Measurements from ENCODE around the gene MYO5B.

The MYO5B gene

DNA sequence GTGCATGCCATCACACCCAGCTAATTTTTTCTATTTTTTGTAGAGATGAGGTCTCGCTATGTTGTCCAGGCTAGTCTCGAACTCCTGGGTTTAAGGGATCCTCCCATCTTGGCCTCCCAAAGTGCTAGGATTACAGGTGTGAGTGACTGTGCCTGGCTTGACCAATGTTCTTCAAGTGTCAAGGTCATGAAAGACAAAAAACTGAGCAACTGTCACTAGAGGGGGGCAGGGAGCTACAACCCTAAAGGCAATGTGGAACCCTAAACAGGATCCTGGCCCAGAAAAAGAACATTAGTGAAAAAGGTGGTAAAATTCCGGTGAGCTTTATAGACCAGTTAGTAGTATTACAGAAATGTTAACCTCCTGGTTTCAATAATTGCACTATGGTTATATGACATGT, 7.3 kb downstream of the MYO5B start:
- DNase-seq, result no peak

DNA sequence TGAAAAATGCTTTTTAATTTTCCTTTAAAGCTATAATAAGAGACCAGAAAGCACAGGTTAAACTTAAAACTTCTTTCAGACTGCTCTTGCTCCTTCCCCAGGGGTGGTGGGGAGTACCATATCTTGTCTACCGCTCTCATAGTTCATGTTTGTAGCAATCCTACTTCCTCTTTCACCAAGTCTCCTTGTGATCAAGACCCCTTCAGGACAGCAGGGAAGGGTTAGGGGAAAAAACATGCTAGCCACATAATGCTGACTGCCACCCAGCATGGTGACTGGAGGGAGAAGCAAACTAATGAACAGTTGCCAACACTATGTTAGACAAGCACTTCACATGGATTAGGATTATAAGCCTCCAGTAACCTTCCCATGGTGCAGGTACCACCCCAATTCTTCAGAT, 8.6 kb downstream of the MYO5B start:
- no peak for DNase-seq

DNA sequence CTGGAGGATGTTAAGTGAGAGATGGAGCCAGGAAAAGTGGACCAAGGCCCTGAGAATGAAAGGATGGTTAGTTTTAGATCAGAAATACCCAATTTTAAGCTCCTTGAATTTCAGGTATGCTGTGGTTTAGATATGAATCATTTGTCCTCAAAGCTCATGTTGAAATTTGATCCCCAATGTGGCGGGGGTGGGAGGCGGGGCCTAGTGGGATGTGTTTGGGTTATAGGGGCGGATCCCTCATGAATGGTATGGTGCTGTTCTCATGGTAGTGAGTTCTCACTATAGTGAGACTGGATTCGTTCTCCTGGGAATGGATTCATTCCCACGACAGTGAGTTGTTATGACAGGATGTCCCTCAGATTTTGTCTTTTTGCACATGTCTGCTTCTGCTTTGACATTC, 11.4 kb downstream of the MYO5B start:
- no peak for DNase-seq

DNA sequence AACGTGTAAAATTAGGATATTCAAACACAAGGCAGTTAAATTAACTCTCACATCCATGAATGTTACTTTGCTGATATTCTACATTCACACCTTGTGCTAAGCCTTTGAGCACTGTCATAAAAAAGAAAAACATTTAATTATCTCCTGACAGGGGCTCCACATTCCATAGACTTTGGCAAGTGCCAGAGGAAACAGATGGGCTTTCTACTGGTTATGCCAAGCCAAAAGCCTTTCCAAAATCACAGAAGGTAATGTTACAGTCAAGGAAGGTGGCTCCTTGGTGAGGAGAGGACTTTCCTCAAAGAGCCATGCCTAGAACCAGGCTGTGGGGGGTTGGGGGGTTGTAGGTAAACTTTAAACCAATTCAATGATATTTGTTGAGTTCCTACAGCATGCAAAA, 12.4 kb downstream of the MYO5B start:
- DNase-seq, result no peak

DNA sequence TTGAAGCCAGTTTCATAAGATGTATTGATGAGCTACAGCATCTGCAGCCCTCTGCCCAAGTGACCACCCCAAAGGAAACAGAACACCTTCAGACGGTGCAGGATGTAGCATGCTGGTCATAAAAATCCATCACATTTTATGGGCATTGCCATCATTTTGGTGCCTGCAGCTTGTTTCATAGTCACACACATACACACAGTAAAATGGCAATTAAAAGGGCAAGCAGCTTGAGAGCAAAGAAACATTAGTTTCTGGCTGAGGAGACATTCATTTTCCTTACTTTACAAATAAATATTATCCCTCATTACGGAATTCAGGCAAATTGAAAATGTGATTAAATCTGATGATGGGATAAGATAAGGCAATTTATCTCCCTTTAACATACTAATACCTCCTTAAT, 13.4 kb downstream of the MYO5B start:
- DNase-seq, result no peak

DNA sequence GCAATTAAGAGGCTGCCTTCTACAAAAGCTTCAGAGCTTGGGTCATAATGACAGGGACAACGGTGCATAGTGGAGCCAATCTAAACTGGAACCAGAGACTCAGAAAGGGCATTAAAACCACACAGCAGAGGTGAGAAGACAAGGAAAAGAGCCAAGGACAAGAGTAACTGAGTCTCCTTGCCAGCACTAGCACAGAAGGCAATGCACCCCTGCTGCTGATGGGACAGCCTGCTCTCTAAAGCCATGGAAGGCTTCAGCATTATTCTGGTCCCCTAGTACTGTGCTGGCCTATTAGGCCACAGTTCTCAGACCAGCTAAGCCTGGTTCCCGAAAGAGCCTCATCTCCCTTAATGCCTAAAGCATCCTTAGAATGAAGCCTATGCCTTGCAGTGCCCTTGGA, 15.5 kb downstream of the MYO5B start:
- no peak for DNase-seq

DNA sequence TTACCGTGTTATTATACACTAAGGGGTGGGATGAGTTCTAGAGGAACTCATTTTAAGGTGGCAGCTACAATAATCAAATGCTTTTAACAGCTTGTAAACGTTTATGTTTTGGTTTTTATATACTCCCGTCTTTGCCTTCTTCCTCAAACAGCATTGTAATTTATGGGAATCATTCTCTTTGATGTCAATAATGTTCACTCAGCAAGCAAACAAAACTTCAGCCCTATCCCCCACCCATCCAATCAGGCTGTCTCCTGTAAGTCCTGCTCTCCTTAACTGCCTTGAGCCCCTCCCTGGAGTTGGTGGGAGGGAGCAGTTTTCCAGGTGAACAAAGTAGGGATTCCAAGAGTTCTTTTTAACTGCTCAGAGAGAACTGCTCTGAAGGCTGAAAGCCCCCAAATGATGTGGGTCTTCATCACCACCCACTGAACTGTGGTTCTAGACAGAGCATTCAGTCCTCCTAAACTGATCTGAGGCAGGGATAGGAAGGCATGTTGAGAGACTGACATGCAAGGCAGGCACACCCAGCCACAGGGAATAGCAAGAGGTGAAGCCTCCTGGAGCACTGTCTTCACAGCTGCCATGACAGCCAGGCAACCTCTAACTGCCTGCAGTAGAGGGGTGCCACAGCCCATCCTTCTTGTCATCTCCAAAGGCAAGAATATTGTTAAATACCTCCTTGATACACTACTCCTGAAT, 17.5 kb downstream of the MYO5B start:
- DNase-seq, result no peak

DNA sequence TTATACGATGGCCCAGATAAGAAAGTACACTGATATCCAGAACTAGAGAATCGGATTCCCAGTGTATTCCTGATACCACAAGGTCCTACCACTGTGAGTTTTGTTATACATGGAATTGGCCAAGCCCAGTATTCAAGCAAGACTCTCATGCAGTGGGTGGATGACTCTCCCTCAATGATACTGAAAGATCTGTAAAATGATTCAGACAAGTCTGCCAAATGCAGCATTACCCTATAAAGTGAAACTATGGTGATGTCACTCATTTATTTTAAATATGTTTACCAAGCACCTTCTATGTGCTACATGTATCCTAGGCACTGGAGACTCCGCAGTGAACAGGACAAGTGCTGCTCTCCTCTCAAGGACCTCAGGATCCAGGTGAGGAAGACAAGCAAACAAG, 22.6 kb downstream of the MYO5B start:
- no peak for DNase-seq

DNA sequence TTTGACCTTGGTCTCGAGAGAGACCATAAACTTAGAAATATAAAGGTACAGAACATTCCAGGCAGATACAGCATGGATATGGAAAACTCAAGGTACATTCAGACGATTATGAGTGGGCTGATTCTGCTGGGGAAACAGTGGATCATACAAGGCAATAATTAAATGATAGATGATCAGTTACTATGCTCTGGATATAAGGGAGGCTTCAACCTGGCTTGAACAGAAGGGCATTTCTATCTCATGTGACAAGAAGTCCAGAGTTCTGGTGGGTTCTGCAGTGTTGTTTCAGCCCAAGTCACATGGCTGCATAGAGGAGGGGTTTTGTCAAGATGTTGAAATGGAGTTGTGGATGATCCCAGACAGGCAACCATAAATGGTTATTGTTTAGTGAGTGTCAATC, 23.5 kb downstream of the MYO5B start:
- DNase-seq, result no peak

DNA sequence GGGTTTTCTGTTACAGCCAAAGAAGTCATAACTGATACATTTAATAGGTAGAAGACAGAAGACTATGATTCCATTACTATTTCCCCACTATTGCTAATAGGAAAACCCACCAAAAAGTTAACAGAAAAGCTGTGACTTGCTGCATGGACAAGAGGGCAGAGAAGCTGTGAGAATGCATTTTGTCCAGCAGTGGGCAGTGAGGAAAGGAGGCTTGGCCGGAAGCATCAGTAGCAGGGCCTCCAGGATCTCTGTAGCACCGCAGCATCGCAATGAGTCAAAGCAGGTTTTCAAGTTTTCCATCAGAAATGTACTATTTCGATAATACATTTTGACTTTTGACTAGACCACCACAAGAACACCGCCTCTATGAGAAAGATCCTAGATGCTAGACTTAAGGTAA, 24.9 kb downstream of the MYO5B start:
- no peak for DNase-seq

DNA sequence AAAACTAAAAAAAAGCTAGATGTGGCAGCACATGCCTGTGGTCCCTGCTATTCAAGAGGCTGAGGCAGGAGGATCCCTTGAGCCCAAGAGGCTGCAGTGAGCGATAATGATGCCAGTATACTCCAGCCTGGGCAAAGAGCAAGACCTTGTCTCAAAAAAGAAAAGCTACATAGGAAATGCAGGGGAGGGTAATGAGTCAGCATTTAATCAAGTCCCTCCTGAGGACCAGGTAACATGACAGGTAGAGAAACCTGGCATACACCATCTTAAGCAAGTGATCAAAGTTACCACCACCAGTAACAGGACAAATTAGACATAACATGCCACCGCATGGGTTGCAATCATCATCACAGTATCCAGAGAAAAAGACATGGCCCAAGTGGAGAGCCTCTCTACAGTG, 25.8 kb downstream of the MYO5B start:
- DNase-seq, result no peak

DNA sequence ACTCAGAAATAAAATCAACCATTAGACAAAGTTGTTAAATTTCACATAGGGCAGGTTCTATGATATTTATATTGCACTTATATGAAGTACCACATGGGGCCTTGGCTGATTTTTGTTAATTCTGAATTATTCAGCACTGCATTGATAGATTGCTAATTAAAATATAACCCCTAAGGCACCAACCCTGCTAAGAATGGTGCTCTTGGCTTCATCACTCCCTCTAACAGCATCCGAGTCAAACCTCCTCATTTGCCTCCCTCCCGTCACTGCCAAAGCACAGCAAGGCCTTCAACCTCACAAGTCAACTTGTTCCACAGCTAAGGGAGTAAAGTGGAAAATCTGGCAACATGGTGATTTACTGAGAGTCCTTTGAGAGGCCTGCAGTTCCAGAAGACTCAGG, 27.0 kb downstream of the MYO5B start:
- no peak for DNase-seq

DNA sequence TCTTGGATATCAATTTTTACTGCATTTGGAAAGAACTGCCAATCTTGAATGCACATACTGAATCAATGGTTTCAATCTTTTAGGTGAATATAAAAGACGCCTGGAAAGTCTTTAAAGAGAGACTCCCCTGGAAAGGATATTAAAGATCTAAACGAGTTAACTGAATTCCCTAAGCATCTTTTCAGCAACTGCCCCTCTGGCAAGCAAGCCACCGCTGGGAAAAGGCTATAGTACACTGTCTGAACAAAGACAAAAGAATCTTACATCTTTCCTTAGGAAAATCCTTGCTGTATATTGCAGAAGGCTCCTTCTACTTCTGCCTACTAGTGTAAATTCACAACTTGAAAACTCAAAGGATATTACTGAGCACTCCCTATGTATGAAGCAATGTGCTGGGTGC, 28.0 kb downstream of the MYO5B start:
- no peak for DNase-seq

DNA sequence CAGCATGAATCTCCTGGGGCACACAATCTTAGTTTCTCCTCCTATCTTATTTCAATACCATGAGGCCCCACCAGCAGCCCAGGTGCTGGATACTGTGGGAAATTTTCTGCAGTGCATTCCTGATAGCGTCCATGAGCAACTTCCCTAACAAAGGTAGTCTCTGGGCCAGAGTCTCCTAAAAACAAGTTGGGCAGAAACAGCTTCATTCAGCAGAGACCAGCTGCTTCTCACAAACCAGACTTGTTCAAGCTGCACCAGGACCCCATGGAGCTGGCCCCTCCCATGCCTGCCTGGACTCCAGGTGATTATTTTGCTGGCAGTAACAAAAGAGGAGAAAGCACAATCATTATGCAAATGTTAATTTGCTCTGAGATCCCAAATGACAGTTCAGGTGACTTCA, 31.4 kb downstream of the MYO5B start:
- no peak for DNase-seq

DNA sequence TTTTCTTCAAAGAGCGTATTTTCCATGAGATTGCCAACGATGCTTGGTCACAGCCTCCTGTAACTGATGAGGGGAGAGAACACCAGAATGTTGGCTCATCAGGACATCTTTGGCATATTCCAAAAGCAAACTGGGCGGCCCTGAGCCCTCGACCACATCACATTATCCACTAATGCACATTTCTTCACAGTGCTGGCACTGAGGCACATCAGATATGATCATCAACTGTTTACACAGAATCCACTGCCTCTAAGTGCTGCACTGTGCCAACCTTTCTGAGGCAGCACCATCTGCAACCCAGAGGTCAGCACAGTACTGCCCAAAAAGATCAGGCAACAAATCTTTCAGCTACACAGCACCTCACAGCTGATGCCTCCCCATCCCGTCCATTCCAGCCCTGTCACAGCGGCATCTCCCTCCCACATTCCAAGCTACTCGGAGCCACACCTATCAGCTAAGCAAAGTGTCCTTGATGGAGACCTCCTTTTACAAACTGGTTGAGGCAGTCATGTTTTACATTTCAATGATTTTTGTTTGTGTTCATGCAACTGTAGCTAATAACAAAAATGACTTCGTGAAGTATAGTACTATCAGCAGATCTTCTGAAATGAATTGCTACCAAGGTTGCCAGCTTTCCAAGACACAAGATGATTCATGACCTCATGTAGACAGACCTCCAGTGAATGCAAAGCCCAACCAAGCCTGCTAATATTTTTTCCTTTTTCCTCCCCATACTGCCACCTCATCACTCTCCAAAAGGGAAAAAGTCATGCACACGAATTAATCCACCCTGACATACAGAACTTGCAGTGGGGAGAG, 32.3 kb downstream of the MYO5B start:
- no peak for DNase-seq

DNA sequence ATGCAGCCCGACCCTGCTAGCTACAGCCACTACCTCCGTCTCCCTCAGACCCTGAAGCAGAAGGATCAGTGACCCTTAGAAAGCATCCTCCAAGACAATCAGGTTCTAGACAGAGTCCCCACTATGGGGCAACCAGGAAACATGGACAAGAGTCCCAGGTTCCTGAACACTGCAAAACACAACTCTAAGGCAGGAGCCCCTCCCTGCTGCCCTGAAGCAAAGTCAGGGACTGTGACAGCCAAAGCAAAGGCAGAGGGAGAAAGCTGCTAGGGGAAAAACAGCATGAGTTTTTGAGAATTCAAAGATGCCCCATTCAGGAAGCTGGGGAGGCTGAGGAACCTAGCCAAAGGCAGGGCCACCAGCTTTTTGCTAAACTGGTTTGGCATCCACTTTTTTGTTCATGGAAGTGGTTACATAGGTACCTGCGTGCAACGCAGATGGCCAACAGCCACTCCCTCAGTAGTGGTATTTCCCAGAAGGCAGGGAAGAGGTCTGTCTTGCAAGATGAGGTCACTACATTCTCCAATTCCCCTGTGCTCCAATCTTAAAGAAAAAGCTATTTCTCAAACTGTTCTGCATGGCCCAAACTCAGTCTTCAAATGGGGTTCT, 33.2 kb downstream of the MYO5B start:
- no peak for DNase-seq

DNA sequence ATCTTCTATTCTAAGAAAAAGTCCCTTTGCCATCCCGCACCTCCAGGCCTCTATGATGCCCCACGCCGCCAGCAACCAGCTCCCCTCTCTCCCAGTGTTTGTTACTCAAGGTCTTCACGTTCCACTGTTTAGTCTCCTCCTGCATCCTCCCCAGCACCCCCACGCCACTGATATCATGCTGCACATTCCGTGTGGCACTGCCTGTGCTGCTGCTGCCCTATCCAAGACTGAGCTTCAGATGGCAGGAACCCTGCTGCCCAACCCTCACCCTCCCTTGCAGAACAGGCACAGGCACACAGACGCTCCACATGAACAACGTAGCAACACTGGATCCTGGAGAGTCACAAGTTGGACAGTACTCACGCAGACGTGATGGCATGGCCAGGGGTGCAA, 35.3 kb downstream of the MYO5B start:
- no peak for DNase-seq

DNA sequence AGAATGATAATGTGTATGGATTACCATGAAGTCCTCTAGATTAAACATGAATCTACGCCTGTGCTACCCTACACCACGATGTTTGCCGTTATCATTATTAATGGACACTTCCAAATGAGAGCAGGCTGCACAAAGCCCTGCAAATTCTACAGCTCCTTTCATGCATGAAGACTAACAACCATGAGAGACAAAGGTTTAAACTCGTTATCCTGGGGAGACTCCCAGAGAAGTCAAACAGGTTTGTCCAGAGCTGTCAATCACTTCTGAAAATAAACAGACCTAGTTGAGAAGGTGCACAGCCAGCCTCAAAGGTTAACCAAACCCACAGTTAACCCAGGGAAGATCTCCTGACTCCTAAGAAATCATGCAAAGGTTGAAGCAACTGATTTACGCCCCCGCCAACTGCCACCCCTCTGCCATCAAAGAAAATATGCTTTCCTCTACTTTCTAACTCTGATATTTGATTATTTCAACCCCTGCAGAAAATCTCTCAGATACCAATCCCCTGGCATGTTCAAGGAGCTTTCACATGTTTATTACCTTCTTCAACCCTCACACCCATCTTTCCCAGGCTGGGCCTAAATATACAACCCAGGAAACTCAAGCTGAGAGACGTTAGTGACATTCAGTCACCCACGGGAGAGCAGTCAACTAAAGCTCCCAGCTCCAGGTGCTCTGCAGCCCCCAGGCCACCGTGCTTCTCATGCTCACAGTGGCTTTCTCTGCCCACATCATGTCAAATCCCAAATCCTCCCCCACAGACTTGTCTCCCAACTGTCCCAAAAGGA, 35.9 kb downstream of the MYO5B start:
- no peak for DNase-seq

DNA sequence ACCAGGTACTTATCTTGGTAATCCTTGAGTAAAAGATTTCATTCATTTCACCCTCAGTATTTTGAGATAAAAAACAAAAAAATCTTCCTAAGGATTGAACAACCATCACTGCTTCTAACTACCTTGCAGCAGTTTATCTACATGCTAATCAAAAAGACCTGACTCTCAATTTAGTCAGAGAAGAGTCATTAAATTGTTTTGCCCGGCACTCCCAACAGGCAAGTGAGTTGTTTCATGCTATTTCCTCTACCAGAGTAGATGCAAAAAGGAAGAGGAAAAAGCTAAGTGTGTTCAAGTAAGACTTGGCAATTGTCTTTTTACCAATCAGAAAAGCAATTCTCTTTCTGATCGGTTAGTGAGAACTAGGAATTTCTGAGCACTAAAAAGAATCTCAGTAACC, 39.5 kb downstream of the MYO5B start:
- DNase-seq, result no peak

DNA sequence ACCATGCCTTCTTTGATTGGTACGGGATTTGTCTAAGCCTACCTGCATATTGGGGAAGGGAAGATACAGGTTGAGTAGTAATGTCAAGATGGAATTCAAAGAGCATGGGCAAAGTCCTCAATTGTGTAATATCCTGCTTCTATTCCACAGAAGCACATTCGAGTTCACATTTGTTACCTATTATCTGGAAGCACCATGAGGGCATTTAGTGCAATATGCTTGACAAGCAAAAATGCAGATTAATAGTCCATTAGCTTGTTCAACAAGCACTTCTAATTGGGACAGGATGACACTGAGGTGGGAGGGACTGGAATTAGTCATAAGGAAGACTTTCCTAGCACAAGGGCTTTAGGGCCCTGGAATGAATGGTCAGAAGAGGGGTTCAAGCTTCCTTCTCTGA, 40.5 kb downstream of the MYO5B start:
- no peak for DNase-seq

DNA sequence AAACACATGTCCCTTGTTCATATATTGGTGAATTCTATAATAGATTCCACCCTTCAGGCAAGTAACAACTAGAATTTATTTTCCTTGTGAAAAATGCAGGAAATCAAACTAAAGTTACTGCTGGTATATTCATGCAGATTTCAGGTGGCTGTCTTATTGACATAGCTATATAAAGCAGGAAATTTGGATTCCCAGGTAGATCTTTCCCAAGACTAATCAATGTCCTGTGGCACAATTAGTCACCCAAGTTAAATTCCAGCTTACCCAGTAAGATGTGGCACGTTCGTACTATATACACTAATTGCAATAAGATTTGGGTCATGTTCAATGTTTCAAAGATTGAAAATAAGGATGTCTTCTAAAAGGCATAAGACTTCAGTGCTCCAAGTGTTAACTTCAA, 42.0 kb downstream of the MYO5B start:
- DNase-seq, result no peak

DNA sequence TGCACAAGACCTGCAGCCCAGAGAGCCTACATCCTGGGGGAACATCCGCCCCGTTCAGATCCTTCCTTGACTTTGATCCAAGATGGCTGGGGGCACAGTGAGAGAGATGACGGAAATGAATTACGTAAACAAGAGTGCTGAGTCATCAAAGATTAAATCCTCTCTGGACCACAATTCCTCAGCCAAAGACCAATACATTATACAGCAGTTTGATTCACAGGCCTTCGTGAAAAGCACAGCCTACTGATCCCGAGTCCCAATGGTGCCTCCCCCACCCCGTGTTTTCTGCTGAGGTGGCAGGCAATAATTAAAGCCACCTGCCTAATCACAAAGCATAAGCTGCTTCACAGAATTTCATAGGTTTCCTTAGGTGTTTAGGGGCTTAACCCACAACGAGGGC, 43.0 kb downstream of the MYO5B start:
- DNase-seq, result no peak

DNA sequence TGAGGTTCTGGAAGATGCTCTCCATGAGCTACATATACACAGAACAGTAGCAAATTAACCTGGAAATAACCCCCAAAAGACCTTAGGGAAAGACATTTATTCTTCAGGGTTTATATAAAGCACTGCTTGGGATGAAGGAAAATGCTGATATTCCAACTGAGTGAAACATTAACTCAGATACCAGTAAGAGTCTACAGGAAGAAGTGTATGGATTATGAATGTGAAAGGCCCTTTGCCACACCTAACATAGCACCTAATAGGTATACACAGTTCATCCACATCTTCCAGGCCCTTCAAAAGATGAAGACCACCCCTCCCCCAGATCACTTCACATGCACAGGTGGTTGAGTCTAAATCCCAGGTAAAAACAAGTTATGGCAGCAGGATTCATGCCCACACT, 50.4 kb downstream of the MYO5B start:
- DNase-seq, result no peak

DNA sequence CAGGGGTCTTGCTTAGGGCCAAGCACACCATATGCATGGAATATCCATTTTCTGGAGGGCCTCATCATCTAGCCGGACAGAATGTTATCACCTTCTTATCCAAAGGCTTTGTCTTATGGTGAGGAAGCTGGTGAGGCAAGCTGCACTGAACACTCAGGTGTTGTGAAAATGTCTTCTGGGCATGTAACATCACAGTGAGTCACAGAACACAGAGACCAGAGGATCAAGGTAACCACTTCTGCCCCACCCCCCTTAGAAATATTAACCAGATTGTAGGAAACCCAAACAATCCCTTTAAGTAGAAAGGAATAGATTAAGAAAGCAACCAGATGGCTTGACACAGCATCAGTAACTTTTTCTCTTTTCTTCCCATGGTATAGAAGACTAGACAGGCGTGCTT, 51.1 kb downstream of the MYO5B start:
- no peak for DNase-seq
